DND-41 (cell line): Measurements from ENCODE around the gene TCF19.

ENCODE experiments used
- ATAC-seq: fragments of 200-7000 bp; cut with Tn5 transposase; 3 replicates; pipeline ENCODE4 v1.9.1; 2021; ENCODE audit warnings: low read depth; ENCODE audit not compliant: insufficient read depth
- DNase-seq: peaks from one replicate; pipeline ENCODE4 v3.0.0-alpha.2; 2020
- H2AFZ ChIP-seq: 2 replicates; pipeline ENCODE4 v1.6.0; 2012; ENCODE audit warnings: low read depth, low read length
- H3K27ac ChIP-seq: 2 replicates; pipeline ENCODE4 v1.5.1; 2012; ENCODE audit warnings: low read length, inconsistent platforms
- H3K27me3 ChIP-seq: fragments of 200-600 bp; sonication (generic); 2 replicates; pipeline ENCODE4 v1.6.0; 2012; ENCODE audit warnings: low read length, mild to moderate bottlenecking, inconsistent platforms; ENCODE audit not compliant: insufficient read depth, poor library complexity
- H3K36me3 ChIP-seq: 2 replicates; pipeline ENCODE4 v1.5.1; 2012; ENCODE audit warnings: low read length, inconsistent platforms; ENCODE audit not compliant: insufficient read depth
- H3K4me1 ChIP-seq: 2 replicates; pipeline ENCODE4 v1.5.1; 2012; ENCODE audit warnings: mild to moderate bottlenecking, low read length; ENCODE audit not compliant: insufficient read depth
- H3K4me2 ChIP-seq: 2 replicates; pipeline ENCODE4 v1.6.0; 2012; ENCODE audit warnings: mild to moderate bottlenecking, moderate library complexity, low read length, inconsistent platforms; ENCODE audit not compliant: insufficient read depth
- H3K4me3 ChIP-seq, 2 experiments: fragments of 200-600 bp in 1 of 2; shearing (Covaris generic) in 1 of 2; 2 replicates each; pipeline ENCODE4 v1.5.1; 2012 to 2016; ENCODE audit warnings: inconsistent platforms in 2 of 2, low read length in 2 of 2, mild to moderate bottlenecking in 2 of 2, low read depth in 1 of 2, moderate library complexity in 1 of 2
- H3K79me2 ChIP-seq: 2 replicates; pipeline ENCODE4 v1.6.0; 2012; ENCODE audit warnings: low read length, inconsistent platforms; ENCODE audit not compliant: insufficient read depth
- H3K9ac ChIP-seq: 2 replicates; pipeline ENCODE4 v1.6.0; 2012; ENCODE audit warnings: low read depth, mild to moderate bottlenecking, inconsistent platforms, low read length, moderate library complexity
- H3K9me3 ChIP-seq: 2 replicates; pipeline ENCODE4 v1.5.1; 2012; ENCODE audit warnings: low read length, moderate library complexity, mild to moderate bottlenecking, inconsistent platforms; ENCODE audit not compliant: insufficient read depth, severe bottlenecking
- H4K20me1 ChIP-seq: 2 replicates; pipeline ENCODE4 v1.6.0; 2012; ENCODE audit warnings: low read length; ENCODE audit not compliant: insufficient read depth
- EZH2 ChIP-seq: IDR thresholded peaks from 3 replicates; pipeline ENCODE4 v1.6.1; 2012; ENCODE audit warnings: borderline replicate concordance, low read depth, mild to moderate bottlenecking, moderate library complexity, low read length, inconsistent platforms; ENCODE audit not compliant: severe bottlenecking
- TF ChIP-seq, protein P1 (sequence below): IDR thresholded peaks from 2 replicates; pipeline ENCODE4 v1.5.1; 2012; ENCODE audit warnings: borderline replicate concordance, low read length, moderate library complexity, mild to moderate bottlenecking; ENCODE audit not compliant: poor library complexity, severe bottlenecking; ENCODE audit errors: extremely low read depth

The TCF19 gene

DNA sequence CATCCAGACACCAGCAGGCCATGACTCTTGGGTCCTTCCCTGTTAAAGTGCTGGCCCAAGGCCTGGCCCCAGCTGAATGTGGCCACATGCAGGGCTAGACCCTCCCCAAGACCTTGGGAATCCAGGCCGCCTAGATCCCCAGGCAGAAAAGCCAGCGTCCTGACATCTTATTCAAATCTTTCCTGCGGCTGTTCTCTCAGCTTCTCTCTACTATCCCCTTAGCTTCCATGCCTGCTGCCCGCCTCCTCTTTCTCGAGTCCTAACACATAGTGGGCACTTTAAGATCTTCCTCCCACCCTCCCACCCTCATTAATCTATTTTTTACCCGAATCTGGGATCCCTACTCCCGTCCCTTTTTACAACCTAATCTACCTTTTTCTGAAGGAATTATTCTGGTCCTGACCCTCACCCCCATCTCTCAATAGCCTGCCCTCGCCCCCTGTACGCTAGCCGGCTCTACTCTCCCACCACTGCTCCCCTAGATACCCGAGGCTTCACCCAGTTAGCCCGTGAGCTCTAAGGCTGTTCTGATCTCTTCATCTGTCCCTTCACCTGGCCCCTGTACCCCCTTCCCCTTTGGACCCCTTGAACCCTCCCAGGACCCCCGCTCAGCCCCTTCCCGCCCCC, 763 bp upstream of the TCF19 start, which contains the start of gene CCHCR1:
Gene CCHCR1 (minus strand): TSS at position 290 of the 627 bp plus-strand sequence. CDS start 202 bp downstream, at position 88.
- peak within 1 kb of the TSS; percentile 60 to 85 for H3K4me3 ChIP-seq
- peak within 1 kb of the TSS; percentile 84 for H3K27ac ChIP-seq
- no peak for DNase-seq
- peak within 1 kb of the TSS; percentile 83 for H2AFZ ChIP-seq
- H3K36me3 ChIP-seq: peaks cover 60% of the 10 kb centered on the region
- peaks cover 53% of the 10 kb centered on the region for H3K79me2 ChIP-seq
- peak; percentile 29; the same call in 2 of the 3 replicates for ATAC-seq
- peak within 1 kb of the TSS; percentile 73 for H3K9ac ChIP-seq
- peaks cover 21% of the 10 kb centered on the region for H4K20me1 ChIP-seq
- TF ChIP-seq, protein P1, sequence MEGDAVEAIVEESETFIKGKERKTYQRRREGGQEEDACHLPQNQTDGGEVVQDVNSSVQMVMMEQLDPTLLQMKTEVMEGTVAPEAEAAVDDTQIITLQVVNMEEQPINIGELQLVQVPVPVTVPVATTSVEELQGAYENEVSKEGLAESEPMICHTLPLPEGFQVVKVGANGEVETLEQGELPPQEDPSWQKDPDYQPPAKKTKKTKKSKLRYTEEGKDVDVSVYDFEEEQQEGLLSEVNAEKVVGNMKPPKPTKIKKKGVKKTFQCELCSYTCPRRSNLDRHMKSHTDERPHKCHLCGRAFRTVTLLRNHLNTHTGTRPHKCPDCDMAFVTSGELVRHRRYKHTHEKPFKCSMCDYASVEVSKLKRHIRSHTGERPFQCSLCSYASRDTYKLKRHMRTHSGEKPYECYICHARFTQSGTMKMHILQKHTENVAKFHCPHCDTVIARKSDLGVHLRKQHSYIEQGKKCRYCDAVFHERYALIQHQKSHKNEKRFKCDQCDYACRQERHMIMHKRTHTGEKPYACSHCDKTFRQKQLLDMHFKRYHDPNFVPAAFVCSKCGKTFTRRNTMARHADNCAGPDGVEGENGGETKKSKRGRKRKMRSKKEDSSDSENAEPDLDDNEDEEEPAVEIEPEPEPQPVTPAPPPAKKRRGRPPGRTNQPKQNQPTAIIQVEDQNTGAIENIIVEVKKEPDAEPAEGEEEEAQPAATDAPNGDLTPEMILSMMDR: no peak
- no peak for TF ChIP-seq EZH2
- peaks cover 52% of the 10 kb centered on the region for H3K4me1 ChIP-seq
- H3K4me2 ChIP-seq: peak within 1 kb of the TSS; percentile 88
- no peaks in the 10 kb centered on the region for H3K27me3 ChIP-seq
- no peaks in the 10 kb centered on the region for H3K9me3 ChIP-seq

DNA sequence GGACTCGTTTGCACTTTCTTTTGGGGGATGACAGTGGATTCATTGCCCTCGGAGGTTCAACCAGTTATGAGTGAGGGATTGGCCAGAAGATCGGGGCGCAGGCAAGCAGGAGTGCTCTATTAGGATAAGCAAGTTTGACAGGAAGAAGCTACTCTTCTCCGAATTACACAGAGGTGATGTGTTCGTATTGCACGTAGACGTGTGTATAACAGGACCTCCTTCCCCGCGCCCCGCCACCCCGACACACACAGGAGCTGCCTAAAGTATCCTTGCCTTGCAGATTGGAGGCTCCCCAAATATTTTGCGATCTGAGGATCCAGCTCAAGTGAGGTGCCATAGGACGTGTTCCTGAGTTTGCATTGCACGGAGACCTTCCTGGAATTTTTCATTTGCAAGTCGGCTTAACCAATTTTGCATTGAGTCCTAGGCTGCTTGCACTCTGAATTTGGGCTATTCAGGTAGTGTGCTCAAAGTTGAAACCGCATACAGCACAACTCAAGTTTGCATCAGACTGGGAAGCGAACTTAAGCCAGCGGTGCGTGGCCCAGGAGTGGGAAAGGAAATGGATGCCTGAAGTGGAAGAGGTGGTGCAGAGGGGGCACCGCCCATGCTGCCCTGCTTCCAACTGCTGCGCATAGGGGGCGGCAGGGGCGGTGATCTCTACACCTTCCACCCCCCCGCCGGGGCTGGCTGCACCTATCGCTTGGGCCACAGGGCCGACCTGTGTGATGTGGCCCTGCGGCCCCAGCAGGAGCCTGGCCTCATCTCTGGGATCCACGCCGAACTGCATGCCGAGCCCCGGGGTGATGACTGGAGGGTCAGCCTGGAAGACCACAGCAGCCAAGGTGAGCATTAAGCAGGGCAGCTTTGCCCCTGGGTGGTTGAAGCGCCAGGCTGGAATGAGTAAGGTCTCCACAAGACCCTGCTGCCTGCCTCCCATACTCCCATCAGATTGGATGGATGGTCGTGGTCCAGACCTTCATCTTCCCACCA, 770 bp downstream of the TCF19 start:
- peak overlapping the region; percentile 73 for H3K9ac ChIP-seq
- H3K4me2 ChIP-seq: peak overlapping the region; percentile 75
- peak overlapping the region; percentile 83 for H3K27ac ChIP-seq
- H3K4me1 ChIP-seq: peaks cover 57% of the 10 kb centered on the region
- no peak for TF ChIP-seq EZH2
- TF ChIP-seq, protein P1: peak; percentile 48
- peaks cover 59% of the 10 kb centered on the region for H3K79me2 ChIP-seq
- peaks cover 22% of the 10 kb centered on the region for H4K20me1 ChIP-seq
- H2AFZ ChIP-seq: peak overlapping the region; percentile 83
- ATAC-seq (peak; percentile 30), DNase-seq (peak; percentile 65)
- H3K9me3 ChIP-seq: no peaks in the 10 kb centered on the region
- peak overlapping the region; percentile 60 to 85 for H3K4me3 ChIP-seq
- H3K36me3 ChIP-seq: peaks cover 70% of the 10 kb centered on the region
- H3K27me3 ChIP-seq: no peaks in the 10 kb centered on the region

DNA sequence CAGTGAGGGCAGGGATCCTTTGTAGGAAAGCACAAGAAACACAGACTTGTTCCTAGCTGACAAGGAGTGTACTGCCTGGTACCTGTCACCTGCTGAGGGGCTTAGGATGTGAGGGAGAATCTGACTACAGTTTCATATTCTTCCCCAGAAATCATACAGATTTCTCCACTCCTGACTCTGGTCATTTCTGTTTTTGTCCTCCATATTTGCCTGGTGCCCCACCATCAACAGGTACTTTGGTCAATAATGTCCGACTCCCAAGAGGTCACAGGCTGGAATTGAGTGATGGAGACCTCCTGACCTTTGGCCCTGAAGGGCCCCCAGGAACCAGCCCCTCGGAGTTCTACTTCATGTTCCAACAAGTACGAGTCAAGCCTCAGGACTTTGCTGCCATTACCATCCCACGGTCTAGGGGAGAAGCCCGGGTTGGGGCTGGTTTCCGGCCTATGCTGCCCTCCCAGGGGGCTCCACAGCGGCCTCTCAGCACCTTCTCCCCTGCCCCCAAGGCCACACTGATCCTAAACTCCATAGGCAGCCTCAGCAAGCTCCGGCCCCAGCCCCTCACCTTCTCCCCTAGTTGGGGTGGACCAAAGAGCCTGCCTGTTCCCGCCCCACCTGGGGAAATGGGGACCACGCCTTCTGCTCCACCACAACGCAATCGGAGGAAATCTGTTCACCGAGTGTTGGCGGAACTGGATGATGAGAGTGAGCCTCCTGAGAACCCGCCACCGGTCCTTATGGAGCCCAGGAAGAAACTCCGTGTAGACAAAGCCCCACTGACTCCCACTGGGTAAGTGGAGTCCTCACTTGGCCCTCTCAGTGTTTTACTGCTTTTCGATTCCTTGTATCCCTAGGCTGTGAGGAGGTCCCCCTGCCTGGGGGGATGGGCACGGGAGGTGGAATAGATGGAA, 3.1 kb downstream of the TCF19 start:
- peaks cover 59% of the 10 kb centered on the region for H3K79me2 ChIP-seq
- no peak for TF ChIP-seq EZH2
- TF ChIP-seq, protein P1: no peak
- H3K4me3 ChIP-seq: no peak overlapping the region
- no peak overlapping the region for H2AFZ ChIP-seq
- ATAC-seq (no peak), DNase-seq (no peak)
- no peaks in the 10 kb centered on the region for H3K27me3 ChIP-seq
- H3K4me2 ChIP-seq: peak overlapping the region; percentile 75
- no peaks in the 10 kb centered on the region for H3K9me3 ChIP-seq
- peaks cover 26% of the 10 kb centered on the region for H4K20me1 ChIP-seq
- H3K4me1 ChIP-seq: peaks cover 53% of the 10 kb centered on the region
- no peak overlapping the region for H3K27ac ChIP-seq
- no peak overlapping the region for H3K9ac ChIP-seq
- H3K36me3 ChIP-seq: peaks cover 59% of the 10 kb centered on the region
